HG03103 (cell line): ENCODE measurements around the gene SAA2.
"Not testable (repeated sequence)": the region's sequence is repeated elsewhere in the genome, so short reads cannot be mapped to it uniquely, and the experiment has no call there.

Experiments used
- ATAC-seq: cut with Tn5 transposase; IDR thresholded peaks from one replicate; pipeline ENCODE4 v1.9.1; 2021; ENCODE audit warnings: low read depth; ENCODE audit not compliant: unreplicated experiment

Gene SAA2

DNA sequence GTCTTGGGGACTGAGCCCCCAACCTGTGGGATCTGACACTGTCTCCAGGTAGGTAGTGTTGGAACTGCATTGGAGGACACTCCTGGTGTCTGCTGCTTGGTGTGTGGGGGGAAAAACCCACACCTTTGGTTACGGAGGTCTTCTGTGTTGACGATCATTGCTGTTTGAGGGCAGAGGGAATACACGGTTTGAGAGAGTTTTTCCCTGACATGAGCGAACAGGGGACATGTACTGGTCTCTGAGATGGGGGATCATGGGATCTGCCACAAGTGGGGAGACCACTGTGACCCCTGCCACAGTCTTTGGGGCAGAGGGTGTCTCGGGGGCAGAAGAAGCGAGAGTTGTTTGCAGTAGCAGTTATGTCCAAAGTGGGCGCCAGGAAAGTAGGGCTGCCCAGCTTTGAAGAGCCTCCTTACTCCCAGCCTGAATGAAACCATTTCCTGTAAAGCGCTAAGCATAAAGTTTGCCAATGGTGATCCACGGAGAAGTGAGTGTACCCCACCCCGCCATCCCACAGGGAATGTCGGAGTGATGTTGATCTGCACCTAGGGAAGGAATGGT, 5.4 kb upstream of the SAA2 start:
- no peak for ATAC-seq

DNA sequence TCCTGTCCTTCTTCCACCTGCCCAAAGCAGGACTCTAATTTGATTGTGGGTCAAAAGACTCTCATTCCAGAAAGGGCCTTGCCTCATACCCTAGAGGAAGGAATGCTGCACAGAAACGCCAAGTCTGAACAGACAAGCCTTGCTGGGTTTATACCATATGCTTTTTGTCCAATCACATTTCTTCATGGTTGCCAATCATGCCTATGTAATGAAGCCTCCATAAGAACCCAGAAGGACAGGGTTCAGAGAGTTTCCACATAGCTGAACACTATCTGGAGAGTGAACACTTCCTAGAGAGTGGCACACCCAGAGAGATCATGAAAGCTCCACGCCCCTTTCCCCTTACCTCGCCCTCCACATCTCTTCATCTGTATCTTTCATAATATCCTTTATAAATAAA, 4.8 kb upstream of the SAA2 start:
- ATAC-seq, result no peak

DNA sequence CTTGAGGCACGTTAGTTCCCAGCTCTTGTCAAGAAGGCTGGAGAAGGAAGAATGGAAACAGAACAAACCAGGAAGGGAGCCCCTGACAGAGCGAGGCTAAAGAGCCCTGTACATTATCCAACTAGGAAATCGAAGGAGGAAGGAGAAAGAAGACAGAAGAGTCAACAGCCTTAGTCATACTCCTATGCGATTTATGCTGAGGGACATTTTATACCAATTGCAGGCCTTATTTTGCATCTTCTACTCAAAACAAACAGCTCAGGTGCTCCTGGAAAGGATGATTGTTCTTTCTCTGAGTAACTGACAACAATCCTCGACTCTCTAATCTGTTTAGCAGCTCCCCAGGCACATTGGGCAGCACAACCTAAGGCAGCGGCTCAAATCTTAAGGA, 1.3 kb downstream of the SAA2 start:
- not testable (repeated sequence) for ATAC-seq

DNA sequence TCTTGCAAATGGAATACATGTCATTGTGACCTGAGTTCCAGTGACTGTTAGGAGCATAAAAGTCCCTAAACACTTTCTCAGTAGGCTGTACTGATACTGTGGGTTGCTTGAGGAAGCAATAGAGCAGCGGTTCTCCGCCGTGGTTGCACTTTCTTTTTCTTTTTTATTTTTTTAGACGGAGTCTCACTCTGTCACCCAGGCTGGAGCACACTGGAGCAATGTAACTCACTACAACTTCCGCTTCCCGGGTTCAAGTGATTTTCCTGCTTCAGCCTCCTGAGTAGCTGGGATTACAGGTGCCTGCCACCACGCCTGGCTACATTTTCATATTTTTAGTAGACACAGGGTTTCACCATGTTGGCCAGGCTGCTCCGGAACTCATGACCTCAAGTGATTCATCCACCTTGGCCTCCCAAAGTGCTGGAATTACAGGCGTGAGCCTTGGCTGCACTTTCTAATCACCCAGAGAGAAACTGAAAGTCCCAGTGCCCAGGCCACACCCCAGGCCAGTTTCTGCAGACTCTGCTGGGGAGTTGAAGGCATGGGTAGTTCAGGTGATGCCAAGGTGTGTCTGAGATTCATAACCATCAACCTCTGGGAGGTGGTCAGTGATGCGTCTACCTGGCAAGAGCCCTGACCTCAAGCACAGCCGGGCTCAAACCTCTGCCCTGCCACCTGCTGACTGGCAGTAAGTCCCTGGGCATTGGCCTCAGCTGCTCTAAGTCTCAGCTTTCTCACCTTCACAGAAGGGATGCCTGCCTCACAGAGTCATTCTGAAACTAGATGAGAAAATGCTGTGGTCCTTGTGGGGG, 1.9 kb downstream of the SAA2 start:
- peak; percentile 76 for ATAC-seq

DNA sequence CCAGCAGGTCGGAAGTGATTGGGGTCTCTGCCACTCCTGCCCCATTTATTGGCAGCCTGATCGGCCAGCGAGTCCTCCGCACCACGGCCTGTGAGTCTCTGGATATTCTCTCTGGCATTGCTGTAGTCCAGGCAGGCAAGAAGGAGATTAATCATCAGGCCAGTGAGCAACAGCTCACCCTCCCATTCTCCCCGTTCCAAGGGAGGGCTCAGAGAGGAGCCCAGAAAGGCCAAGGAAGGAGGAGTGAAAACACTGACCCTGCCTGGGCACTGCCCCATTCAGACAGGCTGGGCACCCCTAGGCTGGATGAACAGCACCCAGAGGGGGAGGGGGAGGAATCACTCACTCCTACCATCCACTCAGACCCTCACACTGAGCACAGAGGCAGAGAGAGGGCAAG, 3.1 kb downstream of the SAA2 start:
- ATAC-seq, result no peak

DNA sequence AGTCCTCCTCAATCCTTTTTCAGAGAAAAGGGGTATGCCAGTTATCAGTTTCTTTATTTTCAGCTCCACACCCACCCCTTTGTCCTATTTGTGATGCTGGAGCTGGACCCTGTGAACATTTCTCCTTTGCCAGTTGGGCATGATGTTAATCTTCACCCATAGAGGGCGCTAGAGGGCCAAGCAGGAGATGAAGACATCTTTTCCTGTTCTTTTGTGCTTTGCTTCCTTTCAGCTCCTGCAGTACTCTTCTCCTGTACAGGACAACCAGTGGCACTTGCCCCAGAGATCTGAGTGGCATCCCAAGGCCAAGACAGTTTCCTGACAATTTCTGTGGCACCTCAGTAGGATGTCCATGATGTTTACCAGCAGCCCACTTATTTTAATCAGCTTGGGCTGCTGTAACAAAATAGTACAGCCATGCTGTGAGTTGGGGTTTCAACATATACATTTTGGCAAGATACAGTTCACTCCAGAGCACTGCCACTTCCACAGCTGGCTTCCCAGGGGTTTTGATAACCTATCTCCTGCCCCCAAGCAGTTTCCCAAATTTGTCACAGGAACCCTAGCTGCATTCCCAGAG, 4.6 kb downstream of the SAA2 start:
- no peak for ATAC-seq

DNA sequence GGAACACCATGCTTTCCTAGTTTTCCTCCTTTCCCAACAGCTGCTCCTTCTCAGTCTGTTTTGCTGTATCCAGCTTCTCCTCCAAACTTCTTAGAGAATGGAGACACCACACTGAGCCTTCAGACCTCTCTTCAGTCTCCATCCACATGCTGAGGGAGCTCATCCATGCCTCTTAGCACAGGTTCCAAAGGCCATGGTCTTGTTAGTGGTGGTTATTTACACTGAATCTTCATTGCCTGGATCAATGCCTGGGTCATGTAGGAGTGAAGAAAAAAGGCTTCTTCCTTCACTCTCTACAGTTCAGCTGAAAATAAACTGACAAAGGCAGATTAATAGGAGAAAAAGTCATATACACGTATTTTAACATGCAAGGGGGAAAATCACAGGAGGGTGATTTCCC, 8.8 kb downstream of the SAA2 start:
- no peak for ATAC-seq

DNA sequence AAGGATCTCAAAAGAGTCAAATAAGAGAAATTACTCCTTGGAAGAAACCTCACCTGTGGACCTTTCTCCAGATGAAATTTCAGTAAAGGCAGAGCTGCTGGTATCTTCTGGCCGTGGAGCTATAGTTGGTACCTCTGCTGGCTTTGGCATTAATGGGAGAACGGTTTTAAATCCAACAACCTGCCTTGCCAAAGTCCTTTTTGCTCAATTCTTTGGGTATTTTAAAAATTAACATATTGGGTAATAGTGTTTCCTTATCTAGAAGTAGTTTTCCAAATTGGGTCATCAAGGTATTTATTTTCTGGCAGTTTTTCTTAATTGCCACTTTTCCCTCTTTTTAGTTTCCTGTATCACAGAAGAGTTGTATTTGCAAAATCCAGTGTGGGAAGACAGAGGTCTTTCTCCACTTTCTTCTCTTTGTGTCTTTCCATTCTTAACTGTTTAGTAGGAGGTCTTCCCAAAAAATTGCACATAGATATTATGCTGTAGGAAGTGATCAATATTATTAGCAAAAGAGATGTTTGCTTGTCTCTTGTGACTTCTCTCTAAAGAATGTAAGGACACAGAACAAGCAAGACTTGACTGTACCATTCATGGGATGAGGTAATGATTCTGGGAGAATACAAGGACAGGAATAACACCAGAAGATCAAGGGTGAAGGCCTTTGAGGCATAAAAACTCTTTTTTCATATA, 11.7 kb downstream of the SAA2 start, which contains the start of gene SAA4:
Gene SAA4, minus strand, starts transcription at position 139 of the 693 bp plus-strand sequence. CDS start 876 bp downstream, outside the sequence.
- ATAC-seq, result no peak

DNA sequence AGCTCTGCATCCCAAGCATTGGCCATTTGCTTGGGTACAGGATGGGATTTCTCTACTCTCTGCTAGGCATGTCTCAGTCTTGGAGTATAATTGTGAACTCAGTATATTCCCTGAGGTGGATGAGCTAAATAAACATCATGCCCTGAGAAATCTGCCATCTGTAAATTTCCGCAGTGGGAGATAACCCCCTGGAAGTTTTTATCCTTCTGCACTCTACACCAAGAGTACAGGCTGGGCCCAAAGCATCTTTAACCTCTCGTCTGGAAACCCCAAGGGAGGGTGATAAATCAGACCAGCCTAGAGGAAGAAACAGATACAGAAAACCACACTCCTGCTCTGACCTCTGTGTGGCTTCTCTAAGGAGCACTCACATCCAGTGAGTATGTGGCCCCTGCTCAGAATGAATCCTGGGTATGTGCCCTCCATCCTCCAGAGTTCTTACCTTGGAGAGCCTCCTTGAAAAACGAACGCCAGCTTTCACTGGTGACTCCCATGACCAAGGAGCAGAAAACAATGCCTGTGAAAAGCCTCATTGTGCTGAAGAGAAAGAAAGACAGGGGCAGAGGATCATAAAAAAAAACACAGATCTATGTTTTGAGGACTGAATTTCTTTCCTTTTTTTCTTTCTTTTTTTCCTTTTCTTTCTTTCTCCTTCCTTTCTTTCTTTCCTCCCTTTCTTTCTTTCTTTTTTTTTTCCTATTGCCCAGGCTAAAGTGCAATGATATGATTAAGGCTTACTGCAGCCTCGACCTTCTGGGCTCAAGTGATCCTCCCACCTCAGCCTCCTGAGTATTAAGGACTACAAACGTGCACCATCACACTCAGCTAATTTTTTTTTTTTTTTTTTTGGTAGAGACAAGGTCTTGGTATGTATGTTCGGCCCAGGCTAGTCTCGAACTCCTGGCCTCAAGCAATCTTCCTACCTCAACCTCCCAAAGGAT, 12.8 kb downstream of the SAA2 start:
- no peak for ATAC-seq

DNA sequence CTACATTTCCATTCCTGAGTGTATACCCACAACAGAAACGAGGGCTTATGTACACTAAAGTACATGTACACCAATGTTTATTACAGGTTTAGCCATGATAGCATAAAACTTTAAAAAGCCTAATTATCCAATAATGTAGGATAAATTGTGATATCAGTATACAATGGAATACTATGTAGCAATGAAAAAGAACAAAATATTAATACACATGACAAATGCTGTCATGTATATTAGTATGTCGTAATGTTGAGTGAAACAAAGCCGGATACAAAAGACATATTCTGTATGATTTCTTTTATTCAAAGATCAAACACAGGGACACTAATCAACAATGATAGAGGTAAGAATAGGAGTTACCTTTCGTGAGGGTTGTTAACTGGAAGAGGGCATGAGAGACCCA, 14.6 kb downstream of the SAA2 start:
- no peak for ATAC-seq

DNA sequence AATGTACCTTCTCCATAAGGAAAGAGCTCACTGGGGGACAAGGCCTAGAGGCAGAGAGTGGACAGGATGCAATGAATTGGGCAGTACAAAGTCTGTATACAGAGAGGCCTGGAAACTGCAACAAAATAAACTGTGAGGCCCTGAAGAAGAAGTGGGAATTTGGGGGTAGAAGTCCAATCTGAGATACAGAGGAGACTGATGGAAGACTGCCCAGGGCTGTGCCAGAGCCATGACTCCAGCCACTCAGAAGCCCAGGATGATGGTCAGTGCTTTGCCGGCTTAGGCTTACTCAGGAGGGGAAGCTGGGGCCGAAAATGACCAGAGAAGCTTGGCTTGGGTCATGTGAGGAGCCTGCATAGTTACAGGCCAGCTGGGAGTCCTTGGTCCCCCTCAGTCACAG, 17.6 kb downstream of the SAA2 start:
- no peak for ATAC-seq

DNA sequence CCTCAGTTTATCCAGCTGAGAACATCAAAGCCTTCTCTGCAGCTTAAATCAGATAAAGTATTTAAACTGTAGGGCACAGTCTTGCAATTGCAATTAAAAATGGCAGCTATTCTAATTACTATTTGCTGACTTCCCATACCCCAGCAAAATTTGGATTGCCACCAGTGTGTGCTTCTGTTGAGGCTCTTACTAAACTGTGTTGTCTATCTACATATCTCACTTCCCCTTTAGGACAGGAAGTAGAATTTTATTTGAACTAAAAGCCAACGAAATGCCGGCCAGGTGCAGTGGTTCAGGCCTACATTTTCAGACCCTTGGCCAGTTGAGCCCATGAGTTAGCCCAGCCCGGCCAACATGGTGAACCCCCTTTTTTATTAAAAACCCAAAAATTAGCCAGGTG, 19.0 kb downstream of the SAA2 start:
- ATAC-seq, result peak; percentile 90

DNA sequence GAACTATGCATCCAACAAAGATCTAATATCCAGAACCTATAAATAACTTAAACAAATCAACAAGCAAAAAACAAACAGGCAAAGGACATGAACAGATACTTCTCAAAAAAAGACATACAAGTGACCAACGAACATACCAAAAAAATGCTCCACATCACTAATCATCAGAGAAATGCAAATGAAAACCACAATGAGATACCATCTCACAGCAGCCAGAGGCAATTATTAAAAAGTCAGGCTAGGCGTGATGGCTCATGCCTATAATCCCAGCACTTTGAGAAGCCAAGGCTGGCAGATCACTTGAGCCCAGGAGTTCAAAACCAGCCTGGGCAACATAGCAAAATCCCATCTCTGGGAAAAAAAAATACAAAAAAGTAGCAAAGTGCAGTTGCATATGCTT, 22.6 kb downstream of the SAA2 start:
- ATAC-seq, result no peak

DNA sequence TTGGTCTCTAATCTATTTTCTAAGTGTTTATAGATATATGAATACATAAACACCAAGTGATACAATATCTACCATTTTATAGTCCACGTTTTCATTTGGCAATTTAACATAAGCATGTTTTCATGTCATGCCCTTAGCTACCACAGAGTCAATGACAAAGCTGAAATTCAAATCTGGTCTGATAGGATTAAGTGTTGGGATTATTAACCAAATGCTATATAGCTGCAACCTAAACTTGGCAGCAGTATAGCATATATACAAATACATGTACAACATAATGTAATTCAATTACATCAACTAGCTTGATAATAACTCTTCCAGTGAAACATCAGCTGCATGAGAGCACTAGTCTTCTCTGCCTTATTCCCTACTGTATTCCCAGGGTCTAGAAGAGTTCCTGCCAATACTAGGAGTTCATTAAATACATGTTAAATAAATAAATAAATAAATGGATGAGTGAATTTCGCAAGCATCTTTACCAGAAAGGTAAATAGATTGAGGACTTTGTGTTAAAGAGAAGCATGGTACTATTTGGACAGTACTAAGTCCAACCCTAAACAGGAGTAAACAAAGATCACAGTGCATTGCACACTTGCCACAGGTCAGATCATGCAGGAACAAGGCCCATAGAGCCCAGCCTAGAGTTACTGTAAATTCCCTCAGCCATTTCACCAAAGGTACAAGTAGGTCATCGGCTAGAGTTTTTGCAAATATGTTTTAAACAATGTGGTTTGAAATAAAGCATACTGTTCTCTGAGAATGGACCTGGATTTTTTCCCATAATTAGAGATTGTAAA, 24.7 kb downstream of the SAA2 start:
- no peak for ATAC-seq

DNA sequence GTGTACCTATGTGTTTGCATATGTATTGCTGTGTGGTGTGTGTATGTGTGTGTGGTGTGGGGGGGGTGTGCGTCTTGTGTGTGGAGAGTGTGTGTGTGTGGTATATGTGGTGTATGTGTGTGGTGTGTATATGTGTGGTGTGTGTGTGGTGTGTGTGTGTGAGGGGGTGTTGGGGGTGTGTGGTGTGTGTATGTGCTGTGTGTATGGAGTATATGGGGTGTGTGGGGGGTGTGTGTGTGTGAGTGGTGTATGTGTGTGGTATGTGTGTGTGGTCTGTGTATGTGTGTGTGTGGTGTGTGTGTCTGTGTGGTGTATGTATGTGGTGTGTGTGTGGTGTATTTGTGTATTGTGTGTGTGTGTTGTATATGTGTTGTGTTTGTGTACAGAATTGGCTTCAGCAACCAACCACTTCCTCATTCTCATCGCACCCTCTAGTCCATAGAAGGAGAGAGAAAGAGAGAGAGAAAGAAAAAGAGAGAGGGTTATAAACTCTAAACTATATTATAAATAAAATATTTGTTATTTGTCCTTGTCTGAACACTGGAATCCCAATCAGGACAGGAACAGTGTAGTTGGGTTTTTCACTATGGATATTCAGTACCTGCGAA, 25.6 kb downstream of the SAA2 start:
- ATAC-seq, result no peak

DNA sequence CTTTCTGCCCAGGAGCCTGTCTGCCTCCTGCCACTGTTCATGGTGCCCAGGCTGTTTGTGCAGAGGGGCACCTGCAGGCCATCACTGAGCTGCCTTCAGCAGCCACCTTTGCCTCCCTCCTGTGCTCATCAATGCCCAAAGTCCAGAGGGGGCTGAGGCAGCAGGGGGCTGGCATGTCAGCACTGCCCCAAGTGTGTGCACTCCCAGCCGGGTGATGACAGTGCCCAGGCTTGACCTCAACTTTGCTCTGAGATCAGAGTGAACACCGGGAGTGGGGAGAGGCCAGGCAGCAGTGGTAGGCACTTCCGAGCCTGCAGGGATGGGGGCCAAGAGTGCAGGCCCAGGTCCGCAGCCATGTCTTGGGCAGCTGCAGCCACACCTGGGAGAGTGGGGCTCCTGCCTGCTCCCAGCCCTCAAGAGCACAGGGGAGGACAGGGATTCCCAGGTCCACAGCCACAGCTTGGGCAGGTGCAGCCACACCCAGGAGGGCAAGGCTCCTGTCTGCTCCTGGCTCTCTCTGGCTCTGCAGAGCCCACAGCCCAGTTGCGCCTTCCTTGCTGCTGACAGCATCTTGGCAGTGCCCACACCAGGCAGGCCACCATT, 27.1 kb downstream of the SAA2 start:
- ATAC-seq, result no peak

DNA sequence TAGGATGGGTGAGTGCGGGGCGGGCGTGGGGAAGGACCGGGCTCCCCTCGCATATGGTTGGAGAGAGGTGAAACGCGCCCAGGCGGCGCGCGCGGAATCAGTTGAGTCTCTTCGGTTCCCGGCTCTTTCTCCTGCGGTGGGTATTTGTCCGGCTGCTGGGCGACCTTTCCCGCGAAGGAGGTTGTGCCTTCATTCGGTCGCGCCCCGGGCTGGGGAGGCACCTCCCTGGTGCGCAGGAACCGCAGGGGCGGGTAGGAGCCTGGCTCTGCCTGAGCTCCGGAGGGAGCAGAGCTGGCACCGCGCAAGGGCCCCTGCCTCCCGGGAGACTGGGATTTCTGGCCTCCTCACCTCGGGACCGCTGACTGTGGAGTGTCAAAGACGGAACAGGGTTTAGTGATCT, 39.4 kb downstream of the SAA2 start:
- no peak for ATAC-seq

DNA sequence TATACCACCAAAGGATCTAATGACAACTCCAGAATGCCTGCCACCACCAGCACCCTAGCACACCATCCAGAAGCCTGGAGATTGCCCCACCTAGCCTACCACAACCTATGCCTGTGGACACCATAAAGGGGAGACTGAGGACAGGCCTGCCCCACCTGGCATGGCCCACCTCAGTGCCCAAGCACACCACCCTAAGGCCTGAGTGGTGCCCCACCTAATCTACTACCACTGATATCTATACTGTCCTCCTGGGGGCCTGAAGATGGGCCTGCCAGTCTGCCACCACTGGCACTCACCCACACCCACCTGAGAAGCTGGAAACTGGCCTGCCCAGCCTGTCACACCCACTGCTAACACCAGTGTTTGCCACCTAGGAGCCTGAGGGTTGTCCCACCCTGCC, 43.7 kb downstream of the SAA2 start:
- no peak for ATAC-seq

DNA sequence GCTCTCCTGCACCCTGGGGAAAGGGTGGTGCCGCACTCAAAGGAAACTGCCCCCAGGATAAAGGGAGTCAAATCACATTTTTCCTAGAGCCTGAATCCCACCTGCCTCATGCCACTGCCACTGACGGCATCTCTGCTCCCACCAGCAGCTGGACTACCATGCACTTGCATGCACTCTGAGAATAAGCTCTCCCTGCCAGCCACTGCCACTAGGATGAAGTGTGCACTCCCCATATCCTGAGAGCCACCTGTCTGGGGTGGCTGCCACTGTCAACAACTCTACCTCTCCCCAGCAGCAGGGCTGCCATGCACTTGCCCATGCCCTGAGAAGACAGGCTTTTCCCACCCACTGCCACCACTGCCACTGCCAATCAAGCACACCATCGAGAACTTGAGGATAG, 44.2 kb downstream of the SAA2 start:
- ATAC-seq, result no peak
